ENCODE results near the gene TWF2. TPM values are rescaled to one million over a fixed set of nuclear protein-coding genes. Genes with fewer than 3 reads are reported as not detected.

Gene TWF2
- total and polyA plus RNA-seq, 9 of the 15 experiments (the other 6 are each of a cell fraction or from before 2014, with no cell fraction given): 0.11 to 61.9 (median 29.7) TPM

DNA sequence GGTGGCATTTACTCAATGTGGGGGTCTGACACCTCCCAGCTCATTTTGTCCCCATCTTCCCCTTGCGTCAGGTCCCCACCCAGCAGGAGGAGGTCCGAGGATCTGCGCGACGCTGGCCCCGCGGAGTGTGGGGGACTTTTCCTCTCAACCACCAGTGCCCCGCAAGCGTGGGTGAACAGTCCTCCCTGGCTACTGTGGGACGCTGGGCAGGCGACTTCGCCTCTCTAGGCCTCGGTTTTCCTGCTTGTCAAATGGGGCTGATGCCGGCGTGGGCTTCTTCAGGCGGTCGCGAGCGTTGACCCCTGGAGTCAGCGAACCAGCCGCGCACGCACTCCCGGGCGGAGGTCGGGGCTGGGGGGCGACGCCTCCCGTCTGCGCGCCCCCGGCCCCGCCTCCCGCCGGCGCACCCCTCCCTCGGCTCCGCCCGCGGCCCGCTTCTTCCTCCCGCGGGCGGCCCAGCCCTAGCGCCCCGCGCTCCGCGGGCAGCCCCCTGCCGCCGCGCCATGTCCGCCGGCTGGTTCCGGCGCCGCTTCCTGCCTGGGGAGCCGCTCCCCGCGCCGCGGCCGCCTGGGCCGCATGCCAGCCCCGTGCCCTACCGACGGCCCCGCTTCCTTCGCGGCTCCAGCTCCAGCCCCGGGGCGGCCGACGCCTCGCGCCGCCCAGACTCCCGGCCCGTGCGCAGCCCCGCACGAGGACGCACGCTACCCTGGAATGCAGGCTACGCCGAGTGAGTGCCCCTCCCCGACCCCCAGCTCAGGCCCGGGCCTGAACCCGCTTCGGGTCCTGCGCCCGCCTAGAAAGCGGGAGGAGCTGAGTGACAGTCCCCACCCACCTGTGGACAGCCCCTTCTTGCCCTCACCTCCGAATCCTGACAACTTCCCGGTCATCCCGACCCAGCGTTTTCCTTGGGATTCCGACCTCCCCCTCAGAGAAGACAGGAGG, 6.6 kb upstream of the TWF2 start, which contains the start of gene PPM1M (continued):
- TF ChIP-seq, protein P1, sequence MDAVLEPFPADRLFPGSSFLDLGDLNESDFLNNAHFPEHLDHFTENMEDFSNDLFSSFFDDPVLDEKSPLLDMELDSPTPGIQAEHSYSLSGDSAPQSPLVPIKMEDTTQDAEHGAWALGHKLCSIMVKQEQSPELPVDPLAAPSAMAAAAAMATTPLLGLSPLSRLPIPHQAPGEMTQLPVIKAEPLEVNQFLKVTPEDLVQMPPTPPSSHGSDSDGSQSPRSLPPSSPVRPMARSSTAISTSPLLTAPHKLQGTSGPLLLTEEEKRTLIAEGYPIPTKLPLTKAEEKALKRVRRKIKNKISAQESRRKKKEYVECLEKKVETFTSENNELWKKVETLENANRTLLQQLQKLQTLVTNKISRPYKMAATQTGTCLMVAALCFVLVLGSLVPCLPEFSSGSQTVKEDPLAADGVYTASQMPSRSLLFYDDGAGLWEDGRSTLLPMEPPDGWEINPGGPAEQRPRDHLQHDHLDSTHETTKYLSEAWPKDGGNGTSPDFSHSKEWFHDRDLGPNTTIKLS (IDR thresholded peaks at IDR 0.05; ENCODE audit: borderline replicate concordance, low read depth): 0 out of 2 replicates have a peak, but pooled peaks have one; percentile 23
- TF ChIP-seq ZNF780A (CRISPR knock-in tag; IDR thresholded peaks at IDR 0.05) (no peak), SP1 (CRISPR knock-in tag; IDR thresholded peaks at IDR 0.05) (no peak), PCBP1 (IDR thresholded peaks at IDR 0.05; ENCODE audit: low read depth, low read length, poor library complexity, severe bottlenecking) (no peak), POLR2AphosphoS5 (IDR thresholded peaks at IDR 0.05; ENCODE audit: control insufficient read depth, insufficient read depth, low read depth, low read length) (no peak), TCF7 (IDR thresholded peaks at IDR 0.05; ENCODE audit: borderline replicate concordance) (no peak), RAD21 (CRISPR knock-in tag; conservative IDR thresholded peaks at IDR 0.05 in 1 of 2, IDR thresholded peaks at IDR 0.05 in 1 of 2) (no peak), NCOA2 (IDR thresholded peaks at IDR 0.05; ENCODE audit: partially characterized antibody in 2 of 2) (no peak), GTF2F1 (IDR thresholded peaks at IDR 0.05; ENCODE audit: low read depth, low read length) (no peak), HNRNPUL1 (IDR thresholded peaks at IDR 0.05; ENCODE audit: low read length) (no peak), NR2C1 (IDR thresholded peaks at IDR 0.05) (no peak), NR2C1 (tag; IDR thresholded peaks at IDR 0.05) (no peak), TGIF2 (CRISPR knock-in tag; IDR thresholded peaks at IDR 0.05) (peak; percentile 72; the same call in 1 of the 2 replicates), NR1H2 (CRISPR knock-in tag; IDR thresholded peaks at IDR 0.05) (no peak), WHSC1 (IDR thresholded peaks at IDR 0.05; ENCODE audit: low read length) (no peak), ZNF316 (IDR thresholded peaks at IDR 0.05) (no peak), NR3C1 (CRISPR knock-in tag; IDR thresholded peaks at IDR 0.05) (0 out of 2 replicates have a peak, but pooled peaks have one; percentile 66), SRSF9 (IDR thresholded peaks at IDR 0.05; ENCODE audit: borderline replicate concordance, low read depth, low read length) (no peak), YY1 (IDR thresholded peaks at IDR 0.05; ENCODE audit: borderline replicate concordance in 1 of 3, control insufficient read depth in 1 of 3, extremely low read depth in 1 of 3, insufficient read depth in 3 of 3, insufficient read length in 1 of 3, insufficient replicate concordance in 2 of 3, low read depth in 1 of 3, low read length in 2 of 3) (no peak)
- TF ChIP-seq, protein P2, sequence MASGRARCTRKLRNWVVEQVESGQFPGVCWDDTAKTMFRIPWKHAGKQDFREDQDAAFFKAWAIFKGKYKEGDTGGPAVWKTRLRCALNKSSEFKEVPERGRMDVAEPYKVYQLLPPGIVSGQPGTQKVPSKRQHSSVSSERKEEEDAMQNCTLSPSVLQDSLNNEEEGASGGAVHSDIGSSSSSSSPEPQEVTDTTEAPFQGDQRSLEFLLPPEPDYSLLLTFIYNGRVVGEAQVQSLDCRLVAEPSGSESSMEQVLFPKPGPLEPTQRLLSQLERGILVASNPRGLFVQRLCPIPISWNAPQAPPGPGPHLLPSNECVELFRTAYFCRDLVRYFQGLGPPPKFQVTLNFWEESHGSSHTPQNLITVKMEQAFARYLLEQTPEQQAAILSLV (tag; IDR thresholded peaks at IDR 0.05): no peak
- TF ChIP-seq, protein P3, sequence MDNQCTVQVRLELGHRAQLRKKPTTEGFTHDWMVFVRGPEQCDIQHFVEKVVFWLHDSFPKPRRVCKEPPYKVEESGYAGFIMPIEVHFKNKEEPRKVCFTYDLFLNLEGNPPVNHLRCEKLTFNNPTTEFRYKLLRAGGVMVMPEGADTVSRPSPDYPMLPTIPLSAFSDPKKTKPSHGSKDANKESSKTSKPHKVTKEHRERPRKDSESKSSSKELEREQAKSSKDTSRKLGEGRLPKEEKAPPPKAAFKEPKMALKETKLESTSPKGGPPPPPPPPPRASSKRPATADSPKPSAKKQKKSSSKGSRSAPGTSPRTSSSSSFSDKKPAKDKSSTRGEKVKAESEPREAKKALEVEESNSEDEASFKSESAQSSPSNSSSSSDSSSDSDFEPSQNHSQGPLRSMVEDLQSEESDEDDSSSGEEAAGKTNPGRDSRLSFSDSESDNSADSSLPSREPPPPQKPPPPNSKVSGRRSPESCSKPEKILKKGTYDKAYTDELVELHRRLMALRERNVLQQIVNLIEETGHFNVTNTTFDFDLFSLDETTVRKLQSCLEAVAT (IDR thresholded peaks at IDR 0.05): no peak
- TF ChIP-seq, protein P4, sequence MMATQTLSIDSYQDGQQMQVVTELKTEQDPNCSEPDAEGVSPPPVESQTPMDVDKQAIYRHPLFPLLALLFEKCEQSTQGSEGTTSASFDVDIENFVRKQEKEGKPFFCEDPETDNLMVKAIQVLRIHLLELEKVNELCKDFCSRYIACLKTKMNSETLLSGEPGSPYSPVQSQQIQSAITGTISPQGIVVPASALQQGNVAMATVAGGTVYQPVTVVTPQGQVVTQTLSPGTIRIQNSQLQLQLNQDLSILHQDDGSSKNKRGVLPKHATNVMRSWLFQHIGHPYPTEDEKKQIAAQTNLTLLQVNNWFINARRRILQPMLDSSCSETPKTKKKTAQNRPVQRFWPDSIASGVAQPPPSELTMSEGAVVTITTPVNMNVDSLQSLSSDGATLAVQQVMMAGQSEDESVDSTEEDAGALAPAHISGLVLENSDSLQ (IDR thresholded peaks at IDR 0.05): peak; percentile 74

All from K562 (cell line).